Nephron progenitor cell (in vitro differentiated cells): ENCODE measurements around the gene CARTPT.
A peak's percentile ranks its signal among the peaks of the same experiment; 100 is the strongest.

Source experiments
- DNase-seq: peaks from one replicate; pipeline ENCODE4 v3.0.0; 2021
- H3K27ac Mint-ChIP-seq: 2 replicates; pipeline ENCODE4 v1.8.0; 2021; ENCODE audit warnings: mild to moderate bottlenecking, moderate library complexity, mixed read lengths
- H3K27me3 Mint-ChIP-seq: 2 replicates; pipeline ENCODE4 v1.8.0; 2021; ENCODE audit warnings: mild to moderate bottlenecking, low read depth, mixed read lengths; ENCODE audit not compliant: poor library complexity
- H3K36me3 Mint-ChIP-seq: 2 replicates; pipeline ENCODE4 v1.8.0; 2021; ENCODE audit warnings: low read depth, mixed read lengths
- H3K4me1 Mint-ChIP-seq: 2 replicates; pipeline ENCODE4 v1.8.0; 2021; ENCODE audit warnings: mixed read lengths
- H3K4me3 Mint-ChIP-seq: 2 replicates; pipeline ENCODE4 v1.8.0; 2021; ENCODE audit warnings: mild to moderate bottlenecking, moderate library complexity, mixed read lengths
- H3K9me3 Mint-ChIP-seq: 2 replicates; pipeline ENCODE4 v1.8.0; 2021; ENCODE audit warnings: mild to moderate bottlenecking, moderate library complexity, mixed read lengths
- TF ChIP-seq, protein P1 (sequence below): fragments of 200-600 bp; sonication (generic); IDR thresholded peaks from 2 replicates; pipeline ENCODE4 v1.5.0; 2021; ENCODE audit warnings: antibody characterized with exemption

The CARTPT gene

GRCh38 chr5:71748360-71748759, 29.3 kb downstream of the CARTPT start:
- Mint-ChIP-seq H3K9me3 (no peaks in the 10 kb centered on the region), H3K27ac (no peak overlapping the region), H3K4me3 (no peak overlapping the region), H3K36me3 (no peaks in the 10 kb centered on the region), H3K27me3 (peaks cover 20% of the 10 kb centered on the region), H3K4me1 (peaks cover 20% of the 10 kb centered on the region)
- TF ChIP-seq, protein P1, sequence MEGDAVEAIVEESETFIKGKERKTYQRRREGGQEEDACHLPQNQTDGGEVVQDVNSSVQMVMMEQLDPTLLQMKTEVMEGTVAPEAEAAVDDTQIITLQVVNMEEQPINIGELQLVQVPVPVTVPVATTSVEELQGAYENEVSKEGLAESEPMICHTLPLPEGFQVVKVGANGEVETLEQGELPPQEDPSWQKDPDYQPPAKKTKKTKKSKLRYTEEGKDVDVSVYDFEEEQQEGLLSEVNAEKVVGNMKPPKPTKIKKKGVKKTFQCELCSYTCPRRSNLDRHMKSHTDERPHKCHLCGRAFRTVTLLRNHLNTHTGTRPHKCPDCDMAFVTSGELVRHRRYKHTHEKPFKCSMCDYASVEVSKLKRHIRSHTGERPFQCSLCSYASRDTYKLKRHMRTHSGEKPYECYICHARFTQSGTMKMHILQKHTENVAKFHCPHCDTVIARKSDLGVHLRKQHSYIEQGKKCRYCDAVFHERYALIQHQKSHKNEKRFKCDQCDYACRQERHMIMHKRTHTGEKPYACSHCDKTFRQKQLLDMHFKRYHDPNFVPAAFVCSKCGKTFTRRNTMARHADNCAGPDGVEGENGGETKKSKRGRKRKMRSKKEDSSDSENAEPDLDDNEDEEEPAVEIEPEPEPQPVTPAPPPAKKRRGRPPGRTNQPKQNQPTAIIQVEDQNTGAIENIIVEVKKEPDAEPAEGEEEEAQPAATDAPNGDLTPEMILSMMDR: no peak
- DNase-seq: no peak

DNA sequence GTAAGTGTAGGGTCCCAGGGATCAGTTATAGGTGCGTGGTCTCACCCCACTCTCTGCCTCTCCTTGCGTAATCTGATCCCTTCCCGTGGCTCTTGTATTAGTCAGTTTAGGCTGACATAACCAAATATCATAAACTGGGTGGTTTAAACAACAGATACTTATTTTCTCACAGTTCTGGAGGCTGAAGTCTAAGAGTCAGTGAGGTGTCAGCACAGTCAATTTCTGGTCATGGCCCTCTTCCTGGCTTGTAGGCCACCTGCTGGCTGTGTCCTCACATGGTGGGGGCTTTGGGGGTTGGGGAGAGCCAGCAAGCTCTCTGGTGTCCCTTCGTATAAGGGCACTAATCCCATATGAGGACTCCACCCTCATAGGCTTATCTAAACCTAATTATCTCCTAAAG, 32.3 kb downstream of the CARTPT start:
- Mint-ChIP-seq H3K27me3 (peaks cover 7% of the 10 kb centered on the region), H3K27ac (no peak overlapping the region), H3K36me3 (no peaks in the 10 kb centered on the region), H3K4me3 (no peak overlapping the region), H3K4me1 (peaks cover 13% of the 10 kb centered on the region), H3K9me3 (no peaks in the 10 kb centered on the region)
- no peak for DNase-seq
- TF ChIP-seq, protein P1: no peak

- Mint-ChIP-seq H3K27me3 (peaks cover 2% of the 10 kb centered on the region), H3K4me1 (peaks cover 17% of the 10 kb centered on the region), H3K36me3 (no peaks in the 10 kb centered on the region), H3K9me3 (no peaks in the 10 kb centered on the region), H3K4me3 (no peak overlapping the region), H3K27ac (no peak overlapping the region)
- TF ChIP-seq, protein P1: no peak
- no peak for DNase-seq
These were observed 33.5 kb downstream of the CARTPT start for GRCh38 chr5:71752441-71753190.

DNA sequence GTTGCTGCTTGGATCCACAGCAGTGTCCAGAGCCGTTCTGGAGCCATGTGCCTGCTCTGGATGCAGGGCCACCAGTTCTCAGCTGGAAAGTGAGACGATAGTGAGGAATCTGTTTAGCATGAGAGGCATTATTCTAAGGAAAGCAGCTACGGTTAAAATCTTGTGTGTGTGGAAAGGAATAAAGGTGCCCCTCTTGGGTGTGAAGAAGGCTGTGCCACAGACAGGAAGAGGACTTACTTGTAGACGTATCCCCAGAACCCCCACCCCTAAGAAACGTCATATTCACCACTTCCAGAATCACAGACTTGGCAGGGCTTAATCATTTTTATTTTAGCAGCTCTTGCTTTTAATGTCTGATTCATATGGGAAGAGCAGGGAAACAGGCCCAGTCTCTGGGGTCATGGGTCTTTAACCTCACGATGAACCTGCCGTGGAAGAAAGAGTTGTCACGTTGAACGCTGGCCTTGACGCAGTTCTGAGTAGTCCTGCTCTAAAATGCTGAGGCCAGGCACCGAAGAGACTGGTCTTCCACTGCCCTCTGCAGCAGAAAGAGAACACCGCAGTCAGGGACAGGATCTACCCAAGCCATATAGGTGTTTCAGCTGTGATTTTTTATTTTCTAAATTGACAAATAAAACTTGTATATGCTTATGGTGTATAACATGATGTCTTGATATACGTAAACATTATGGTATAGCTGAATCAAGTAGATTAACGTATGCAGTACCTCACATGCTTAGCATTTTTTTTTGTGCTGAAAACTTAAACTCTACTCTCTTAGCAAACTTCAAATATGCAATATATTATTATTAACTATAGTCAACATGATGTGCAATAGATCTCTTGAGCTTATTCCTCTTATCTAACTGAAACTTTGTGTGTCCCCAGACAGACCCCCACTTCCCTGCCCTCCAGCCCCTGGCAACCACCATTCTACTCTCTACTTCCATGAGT, 38.8 kb downstream of the CARTPT start:
- Mint-ChIP-seq H3K9me3 (peaks cover 6% of the 10 kb centered on the region), H3K27me3 (peaks cover 12% of the 10 kb centered on the region), H3K27ac (no peak overlapping the region), H3K4me3 (no peak overlapping the region), H3K4me1 (peaks cover 6% of the 10 kb centered on the region), H3K36me3 (no peaks in the 10 kb centered on the region)
- TF ChIP-seq, protein P1: peak; percentile 73
- DNase-seq: peak; percentile 57

GRCh38 chr5:71762826-71763225, 43.8 kb downstream of the CARTPT start:
- Mint-ChIP-seq H3K4me3 (no peak overlapping the region), H3K4me1 (peaks cover 4% of the 10 kb centered on the region), H3K36me3 (no peaks in the 10 kb centered on the region), H3K27me3 (peaks cover 16% of the 10 kb centered on the region), H3K27ac (peak overlapping the region; percentile 45), H3K9me3 (peaks cover 6% of the 10 kb centered on the region)
- TF ChIP-seq, protein P1: no peak
- no peak for DNase-seq
